GM23338 (cell line): Measurements from ENCODE around the gene NDST1. TPM values are rescaled to one million over a fixed set of nuclear protein-coding genes. Genes with fewer than 3 reads are reported as not detected.

Source experiments
- ATAC-seq: fragments of 200-7000 bp; cut with Tn5 transposase; 3 replicates; pipeline ENCODE4 v1.9.1; 2020
- DNase-seq: peaks from one replicate; pipeline ENCODE4 v3.0.0-alpha.2; 2015; ENCODE audit warnings: low spot score
- H2AFZ ChIP-seq: fragments of 200-600 bp; sonication (generic); 2 replicates; pipeline ENCODE4 v1.8.0; 2016; ENCODE audit warnings: antibody characterized with exemption, mild to moderate bottlenecking, moderate library complexity
- H3F3A ChIP-seq: fragments of 200-600 bp; sonication (generic); replicated peaks from 2 replicates; pipeline ENCODE4 v1.8.0; 2017; ENCODE audit warnings: antibody characterized with exemption, mixed run types, low read depth
- H3K27ac ChIP-seq: fragments of 200-600 bp; sonication (generic); 2 replicates; pipeline ENCODE4 v1.6.1; 2016; ENCODE audit warnings: low read depth
- H3K27me3 ChIP-seq: fragments of 200-600 bp; sonication (generic); 2 replicates; pipeline ENCODE4 v1.8.0; 2016; ENCODE audit warnings: mild to moderate bottlenecking, mixed run types, moderate library complexity; ENCODE audit not compliant: insufficient read depth
- H3K36me3 ChIP-seq: fragments of 200-600 bp; sonication (generic); 2 replicates; pipeline ENCODE4 v1.8.0; 2016; ENCODE audit warnings: mild to moderate bottlenecking; ENCODE audit not compliant: insufficient read depth
- H3K4me1 ChIP-seq: fragments of 200-600 bp; sonication (generic); 2 replicates; pipeline ENCODE4 v1.8.0; 2016; ENCODE audit warnings: mild to moderate bottlenecking, moderate library complexity; ENCODE audit not compliant: insufficient read depth
- H3K4me2 ChIP-seq: fragments of 200-600 bp; sonication (generic); 2 replicates; pipeline ENCODE4 v1.7.1; 2017; ENCODE audit warnings: mixed run types
- H3K4me3 ChIP-seq: fragments of 200-600 bp; sonication (generic); 2 replicates; pipeline ENCODE4 v1.6.1; 2016; ENCODE audit warnings: mixed run types
- H3K79me2 ChIP-seq: fragments of 200-600 bp; sonication (generic); replicated peaks from 2 replicates; pipeline ENCODE4 v1.8.0; 2017; ENCODE audit warnings: mild to moderate bottlenecking; ENCODE audit not compliant: insufficient read depth
- H3K9me2 ChIP-seq: fragments of 200-600 bp; sonication (generic); 2 replicates; pipeline ENCODE4 v1.8.0; 2017; ENCODE audit not compliant: insufficient read depth
- H4K20me1 ChIP-seq: fragments of 200-600 bp; sonication (generic); replicated peaks from 2 replicates; pipeline ENCODE4 v1.8.0; 2017; ENCODE audit warnings: mild to moderate bottlenecking; ENCODE audit not compliant: insufficient read depth
- H3K27ac Mint-ChIP-seq: 2 replicates; pipeline ENCODE4 v1.8.0; 2020; ENCODE audit warnings: inconsistent platforms, mild to moderate bottlenecking, moderate library complexity, mixed read lengths
- H3K27me3 Mint-ChIP-seq: 3 replicates; pipeline ENCODE4 v1.8.0; 2022; ENCODE audit warnings: low read depth, mild to moderate bottlenecking, moderate library complexity, mixed read lengths, inconsistent platforms; ENCODE audit not compliant: insufficient read depth, poor library complexity
- H3K36me3 Mint-ChIP-seq: 3 replicates; pipeline ENCODE4 v1.8.0; 2021; ENCODE audit warnings: low read depth, mild to moderate bottlenecking, inconsistent platforms, moderate library complexity, mixed read lengths
- H3K4me1 Mint-ChIP-seq: 3 replicates; pipeline ENCODE4 v1.8.0; 2020; ENCODE audit warnings: mild to moderate bottlenecking, inconsistent platforms, mixed read lengths
- H3K4me3 Mint-ChIP-seq: 3 replicates; pipeline ENCODE4 v1.8.0; 2021; ENCODE audit warnings: moderate library complexity, mild to moderate bottlenecking, inconsistent platforms, mixed read lengths
- H3K9me3 Mint-ChIP-seq: 3 replicates; pipeline ENCODE4 v1.8.0; 2020; ENCODE audit warnings: moderate library complexity, mild to moderate bottlenecking, inconsistent platforms, mixed read lengths
- CREB1 ChIP-seq: fragments of 250-450 bp; sonication (Bioruptor Pico); IDR thresholded peaks from 2 replicates; pipeline ENCODE4 v1.5.0; 2020; ENCODE audit warnings: low read depth, mild to moderate bottlenecking, moderate library complexity
- ETS1 ChIP-seq: IDR thresholded peaks from 2 replicates; pipeline ENCODE4 v1.6.1; 2016; ENCODE audit warnings: antibody characterized with exemption
- EZH2 ChIP-seq: fragments of 200-600 bp; sonication (generic); IDR thresholded peaks from one replicate; pipeline ENCODE4 v1.8.0; 2017; ENCODE audit warnings: antibody characterized with exemption, mild to moderate bottlenecking, low read depth; ENCODE audit not compliant: unreplicated experiment
- EZH2phosphoT487 ChIP-seq: fragments of 200-600 bp; sonication (generic); IDR thresholded peaks from one replicate; pipeline ENCODE4 v1.8.1; 2018; ENCODE audit warnings: antibody characterized with exemption; ENCODE audit not compliant: unreplicated experiment
- JUNB ChIP-seq: IDR thresholded peaks from one replicate; pipeline ENCODE4 v1.6.1; 2016; ENCODE audit warnings: antibody characterized with exemption; ENCODE audit not compliant: unreplicated experiment
- POLR2AphosphoS5 ChIP-seq: IDR thresholded peaks from 2 replicates; pipeline ENCODE4 v1.6.1; 2016; ENCODE audit warnings: antibody characterized with exemption, low read depth
- STAT1 ChIP-seq: IDR thresholded peaks from one replicate; pipeline ENCODE4 v1.6.1; 2016; ENCODE audit warnings: antibody characterized with exemption; ENCODE audit not compliant: unreplicated experiment
- polyA plus RNA-seq: library from polyadenylated mRNA; unstranded; fragments of >200 nt; fragmentation: Nextera tagmentation; extraction: Ambion mirVana; gene quantifications from 2 replicates; pipeline ENCODE4 v1.2.1, GENCODE V29; 2016
- total RNA-seq: library from RNA; depleted of rRNA; stranded (reverse); fragments of >200 nt; shearing (Covaris generic); gene quantifications from 2 replicates; pipeline ENCODE4 v1.2.3, GENCODE V29; 2014

Gene NDST1
- total and polyA plus RNA-seq, 2 experiments from 2014 or later, result 7.3 to 85.0 TPM

DNA sequence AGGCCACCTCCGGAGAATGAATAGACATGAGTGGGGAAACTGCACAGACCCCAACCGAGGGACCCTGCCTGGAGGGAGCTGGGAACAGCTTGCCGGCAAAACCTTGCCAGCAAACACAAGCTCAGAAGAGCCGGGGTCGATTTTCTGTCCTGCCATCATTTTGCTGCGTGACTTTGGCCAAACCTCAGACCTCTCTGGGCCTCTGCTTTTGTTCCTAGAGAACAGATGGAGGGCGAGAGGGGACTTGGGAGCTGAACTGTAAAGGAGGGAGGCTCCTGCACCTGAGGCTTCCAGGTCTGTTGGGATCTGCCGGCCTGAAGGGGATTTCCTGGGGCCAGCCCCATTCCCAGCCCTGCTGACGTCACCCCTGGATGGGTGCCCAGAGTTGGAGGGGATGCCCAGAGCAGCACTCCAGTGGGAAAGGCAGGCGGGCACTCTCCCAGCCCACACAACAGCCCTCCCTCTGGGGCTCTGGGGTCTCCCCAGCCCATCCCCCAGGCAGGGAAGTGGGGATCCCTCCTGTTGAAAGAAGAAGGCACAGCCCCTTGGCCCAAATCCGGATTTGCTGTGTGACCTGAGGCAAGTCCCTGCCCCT is 92.1 kb downstream of the NDST1 start:
- H3K9me3 Mint-ChIP-seq, result no peaks in the 10 kb centered on the region
- peaks cover 2% of the 10 kb centered on the region for H3K27me3 Mint-ChIP-seq
- H2AFZ ChIP-seq, result no peak overlapping the region
- no peak overlapping the region for H3K4me3 Mint-ChIP-seq
- peak; percentile 30 for ATAC-seq
- no peak for DNase-seq
- H3K27ac ChIP-seq, result no peak overlapping the region
- no peaks in the 10 kb centered on the region for H3K36me3 Mint-ChIP-seq
- no peaks in the 10 kb centered on the region for H3K79me2 ChIP-seq
- H3K9me2 ChIP-seq, result no peaks in the 10 kb centered on the region
- H3K27me3 ChIP-seq, result no peaks in the 10 kb centered on the region
- no peaks in the 10 kb centered on the region for H3K4me1 ChIP-seq
- H4K20me1 ChIP-seq, result no peaks in the 10 kb centered on the region
- H3F3A ChIP-seq, result no peaks in the 10 kb centered on the region
- no peak overlapping the region for H3K27ac Mint-ChIP-seq
- H3K4me3 ChIP-seq, result no peak overlapping the region
- no peak for TF ChIP-seq EZH2phosphoT487
- TF ChIP-seq POLR2AphosphoS5, result no peak
- H3K36me3 ChIP-seq, result no peaks in the 10 kb centered on the region
- H3K4me1 Mint-ChIP-seq, result peaks cover 11% of the 10 kb centered on the region
- H3K4me2 ChIP-seq, result no peak overlapping the region

DNA sequence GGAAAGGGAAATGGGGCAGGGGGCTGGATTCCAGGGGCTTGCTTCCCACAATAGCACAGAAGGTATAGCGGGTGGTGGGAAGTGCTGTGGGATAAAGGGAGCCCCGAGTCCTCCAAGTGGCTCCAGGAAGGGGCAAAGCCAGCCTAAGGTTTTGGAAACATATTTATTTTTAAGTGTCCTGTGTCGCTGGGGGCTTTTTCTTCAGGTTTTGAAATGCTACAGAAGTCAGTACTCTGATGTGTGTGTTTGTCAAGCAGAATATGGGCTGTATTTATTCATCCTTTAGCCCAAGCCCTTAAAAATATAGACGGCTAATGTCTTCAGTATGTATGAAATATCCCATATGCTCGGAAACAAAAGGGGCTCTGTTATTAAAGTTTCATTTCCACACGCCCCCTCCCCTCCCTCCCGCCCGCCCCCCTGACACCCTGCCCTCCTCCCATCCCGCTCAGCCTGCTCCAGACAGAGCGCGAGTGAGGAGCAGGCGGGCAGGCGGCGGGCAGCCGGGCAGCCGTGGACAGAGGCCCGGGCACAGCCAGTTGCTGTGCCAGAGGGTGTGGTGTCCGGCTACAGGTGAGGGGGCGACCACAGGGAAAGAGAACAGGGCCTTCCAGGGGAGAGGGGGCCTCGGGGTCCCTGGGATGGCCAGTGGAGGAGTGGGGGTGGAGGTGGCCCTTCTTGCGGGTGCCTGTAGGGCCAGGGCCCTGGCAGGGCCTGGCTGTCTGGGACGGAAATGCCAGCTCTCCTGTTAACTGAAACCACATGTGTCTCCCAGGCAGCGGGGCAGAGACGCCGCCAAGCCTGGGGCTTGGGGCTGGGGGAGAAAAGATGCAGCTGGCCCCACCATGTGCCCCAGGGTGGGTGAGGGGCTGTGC is 92.9 kb downstream of the NDST1 start:
- Histone ChIP-seq H3K4me2 (no peak overlapping the region), H3K27ac (no peak overlapping the region), H3F3A (no peaks in the 10 kb centered on the region), H3K9me2 (no peaks in the 10 kb centered on the region), H4K20me1 (no peaks in the 10 kb centered on the region), H3K4me3 (no peak overlapping the region), H3K27me3 (no peaks in the 10 kb centered on the region), H3K79me2 (no peaks in the 10 kb centered on the region), H3K4me1 (no peaks in the 10 kb centered on the region), H3K36me3 (no peaks in the 10 kb centered on the region), H2AFZ (no peak overlapping the region)
- TF ChIP-seq EZH2, result no peak
- TF ChIP-seq ETS1, result no peak
- TF ChIP-seq STAT1, result no peak
- no peak for TF ChIP-seq JUNB
- DNase-seq (no peak), ATAC-seq (no peak)
- H3K36me3 Mint-ChIP-seq, result no peaks in the 10 kb centered on the region
- H3K4me1 Mint-ChIP-seq, result peaks cover 9% of the 10 kb centered on the region
- H3K9me3 Mint-ChIP-seq, result no peaks in the 10 kb centered on the region
- no peak overlapping the region for H3K4me3 Mint-ChIP-seq
- H3K27me3 Mint-ChIP-seq, result peaks cover 2% of the 10 kb centered on the region
- H3K27ac Mint-ChIP-seq, result no peak overlapping the region

DNA sequence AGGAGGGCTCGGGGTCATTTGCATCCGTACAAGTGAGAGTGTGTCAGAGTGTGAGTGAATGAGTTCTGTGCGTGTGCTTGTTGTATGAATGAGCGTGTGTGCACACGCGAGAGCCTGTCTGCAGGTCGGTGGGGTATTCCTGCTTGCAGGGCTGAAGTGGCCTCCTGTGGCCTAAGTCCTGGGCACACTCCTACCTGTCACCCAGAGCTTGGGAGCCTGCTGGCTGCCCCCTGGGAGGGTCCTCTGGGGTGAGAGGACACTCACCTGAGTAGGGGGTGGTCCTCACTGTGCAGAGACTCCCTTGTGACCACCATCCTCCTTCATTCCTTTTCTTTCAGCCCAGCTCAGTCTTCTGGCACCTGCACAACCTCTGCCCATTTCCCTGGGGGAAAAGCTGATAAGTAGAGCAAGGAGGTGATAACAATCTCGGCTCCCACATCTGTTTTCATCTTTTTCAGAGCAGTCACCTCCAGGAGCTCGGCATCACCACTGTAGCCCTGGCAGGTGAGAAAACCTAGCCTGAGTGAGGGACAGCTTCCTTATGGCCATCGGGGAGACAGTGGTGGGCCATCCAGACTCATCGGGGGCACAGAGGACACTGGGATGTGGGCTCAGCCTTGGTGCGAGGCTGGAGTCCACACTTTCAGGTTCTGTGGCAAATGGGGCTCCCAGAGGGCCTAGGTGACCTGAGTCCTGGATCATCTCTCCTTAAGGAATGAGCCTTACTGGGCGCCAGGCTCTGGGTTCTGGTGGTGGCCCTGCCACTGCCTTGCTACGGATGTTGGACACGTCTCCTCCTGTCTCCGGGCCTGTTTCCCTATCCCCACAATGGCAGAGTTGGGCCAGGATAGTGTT is 93.8 kb downstream of the NDST1 start:
- Histone ChIP-seq H3K4me1 (no peaks in the 10 kb centered on the region), H3K4me3 (no peak overlapping the region), H3K27ac (no peak overlapping the region), H3K4me2 (no peak overlapping the region), H3K9me2 (no peaks in the 10 kb centered on the region), H2AFZ (no peak overlapping the region), H3K36me3 (no peaks in the 10 kb centered on the region), H4K20me1 (no peaks in the 10 kb centered on the region), H3K79me2 (no peaks in the 10 kb centered on the region), H3F3A (no peaks in the 10 kb centered on the region), H3K27me3 (no peaks in the 10 kb centered on the region)
- Mint-ChIP-seq H3K4me3 (no peak overlapping the region), H3K36me3 (no peaks in the 10 kb centered on the region), H3K27me3 (peaks cover 3% of the 10 kb centered on the region), H3K27ac (no peak overlapping the region), H3K9me3 (no peaks in the 10 kb centered on the region), H3K4me1 (peaks cover 5% of the 10 kb centered on the region)
- TF ChIP-seq JUNB (no peak), EZH2phosphoT487 (no peak), POLR2AphosphoS5 (no peak), CREB1 (CRISPR knock-in tag) (no peak), EZH2 (no peak), ETS1 (no peak)
- DNase-seq (no peak), ATAC-seq (no peak)
